ENCODE data around the gene ABCF3.

DNA sequence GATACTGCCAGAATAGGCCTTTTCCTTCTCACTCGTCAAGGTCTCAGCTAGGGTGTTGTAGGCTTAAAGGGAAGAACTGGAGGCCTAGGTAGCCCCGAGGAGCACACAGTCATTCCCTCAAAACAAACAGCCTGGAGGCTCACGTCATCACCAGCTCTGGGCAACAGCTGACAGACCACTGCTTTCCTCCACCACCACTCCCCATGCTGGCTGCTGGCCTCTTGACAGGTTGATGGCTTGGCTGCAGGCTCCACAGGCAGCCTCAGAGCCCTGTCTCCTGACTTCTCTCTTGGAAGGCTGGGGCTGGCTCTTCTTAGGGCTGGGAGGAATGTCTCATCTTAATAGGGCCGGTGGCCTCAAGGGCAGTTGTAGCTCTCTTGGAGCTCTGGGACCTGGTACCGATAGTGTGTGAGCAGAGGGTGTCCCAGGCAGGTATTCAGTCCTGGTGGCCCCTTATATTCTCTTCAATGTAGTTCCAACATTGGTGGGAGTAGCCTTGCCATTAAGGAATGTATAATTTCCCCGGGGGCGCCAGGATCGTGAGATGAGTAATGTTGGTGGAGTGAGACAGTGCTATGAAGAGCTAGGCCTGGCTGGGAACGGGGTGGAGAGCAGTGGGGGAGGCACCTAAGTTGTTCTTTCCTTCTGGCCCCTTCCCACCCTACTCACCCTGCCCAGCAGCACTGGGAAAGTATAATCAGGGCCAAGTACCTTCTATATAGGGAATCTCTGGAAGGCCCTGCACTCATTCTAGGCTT, 17.5 kb upstream of the ABCF3 start:
- TF ChIP-seq, protein P1, sequence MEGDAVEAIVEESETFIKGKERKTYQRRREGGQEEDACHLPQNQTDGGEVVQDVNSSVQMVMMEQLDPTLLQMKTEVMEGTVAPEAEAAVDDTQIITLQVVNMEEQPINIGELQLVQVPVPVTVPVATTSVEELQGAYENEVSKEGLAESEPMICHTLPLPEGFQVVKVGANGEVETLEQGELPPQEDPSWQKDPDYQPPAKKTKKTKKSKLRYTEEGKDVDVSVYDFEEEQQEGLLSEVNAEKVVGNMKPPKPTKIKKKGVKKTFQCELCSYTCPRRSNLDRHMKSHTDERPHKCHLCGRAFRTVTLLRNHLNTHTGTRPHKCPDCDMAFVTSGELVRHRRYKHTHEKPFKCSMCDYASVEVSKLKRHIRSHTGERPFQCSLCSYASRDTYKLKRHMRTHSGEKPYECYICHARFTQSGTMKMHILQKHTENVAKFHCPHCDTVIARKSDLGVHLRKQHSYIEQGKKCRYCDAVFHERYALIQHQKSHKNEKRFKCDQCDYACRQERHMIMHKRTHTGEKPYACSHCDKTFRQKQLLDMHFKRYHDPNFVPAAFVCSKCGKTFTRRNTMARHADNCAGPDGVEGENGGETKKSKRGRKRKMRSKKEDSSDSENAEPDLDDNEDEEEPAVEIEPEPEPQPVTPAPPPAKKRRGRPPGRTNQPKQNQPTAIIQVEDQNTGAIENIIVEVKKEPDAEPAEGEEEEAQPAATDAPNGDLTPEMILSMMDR (IDR thresholded peaks at IDR 0.05) = no peak
- no peak for TF ChIP-seq POLR2A (IDR thresholded peaks at IDR 0.05)
